Brain microvascular endothelial cell (primary cell): ENCODE measurements around the gene LRRC18.

Source experiments
- DNase-seq: peaks from one replicate; pipeline ENCODE4 v3.0.0-alpha.2; 2020
- H3K27ac ChIP-seq: fragments of 250-450 bp; sonication (Bioruptor Pico); 2 replicates; pipeline ENCODE4 v1.5.1; 2020; ENCODE audit warnings: mild to moderate bottlenecking, moderate library complexity
- H3K27me3 ChIP-seq: fragments of 250-450 bp; sonication (Bioruptor Pico); replicated peaks from 2 replicates; pipeline ENCODE4 v1.5.1; 2020; ENCODE audit warnings: mild to moderate bottlenecking
- H3K36me3 ChIP-seq: fragments of 250-450 bp; sonication (Bioruptor Pico); replicated peaks from 2 replicates; pipeline ENCODE4 v1.5.1; 2020; ENCODE audit warnings: mild to moderate bottlenecking
- H3K4me3 ChIP-seq: 2 replicates; pipeline ENCODE4 v1.5.1; 2011; ENCODE audit warnings: low read depth, mild to moderate bottlenecking, control low read depth, low read length, moderate library complexity
- CTCF ChIP-seq: IDR thresholded peaks from 2 replicates; pipeline ENCODE4 v1.5.1; 2011; ENCODE audit warnings: low read depth, mild to moderate bottlenecking, moderate library complexity, low read length, control low read depth, inconsistent platforms; ENCODE audit errors: missing control alignments
- in situ Hi-C: cut with HindIII; loops from 2 replicates; pipeline ENCODE4 v1.10.0; 2017; ENCODE audit warnings: low sequenced_read_pairs, low pct_ligation_motif_present

LRRC18 gene

GRCh38 chr10:48945441-48946130, 5.9 kb upstream of the LRRC18 start:
- H3K27ac ChIP-seq: no peak overlapping the region
- peaks cover 2% of the 10 kb centered on the region for H3K27me3 ChIP-seq
- TF ChIP-seq CTCF: no peak
- H3K4me3 ChIP-seq: no peak overlapping the region
- DNase-seq: no peak
- no peaks in the 10 kb centered on the region for H3K36me3 ChIP-seq
- in situ Hi-C loops: no loop called here

- H3K36me3 ChIP-seq: no peaks in the 10 kb centered on the region
- TF ChIP-seq CTCF: no peak
- DNase-seq: no peak
- H3K4me3 ChIP-seq: no peak overlapping the region
- H3K27me3 ChIP-seq: peaks cover 2% of the 10 kb centered on the region
- in situ Hi-C loops: no loop called here
- H3K27ac ChIP-seq: no peak overlapping the region
These were observed 4.5 kb upstream of the LRRC18 start for GRCh38 chr10:48944171-48944570.

- TF ChIP-seq CTCF: no peak
- peaks cover 2% of the 10 kb centered on the region for H3K27me3 ChIP-seq
- in situ Hi-C loops: no loop called here
- no peak overlapping the region for H3K4me3 ChIP-seq
- no peaks in the 10 kb centered on the region for H3K36me3 ChIP-seq
- no peak overlapping the region for H3K27ac ChIP-seq
- no peak for DNase-seq
These were observed 3.5 kb upstream of the LRRC18 start for GRCh38 chr10:48943096-48943495.

GRCh38 chr10:48941427-48942075, 1.9 kb upstream of the LRRC18 start:
- Histone ChIP-seq H3K27ac (no peak overlapping the region), H3K27me3 (peaks cover 2% of the 10 kb centered on the region), H3K4me3 (no peak overlapping the region), H3K36me3 (no peaks in the 10 kb centered on the region)
- TF ChIP-seq CTCF: no peak
- in situ Hi-C loops: no loop called here
- no peak for DNase-seq

GRCh38 chr10:48940958-48941357, 1.3 kb upstream of the LRRC18 start:
- peak; percentile 10 for DNase-seq
- in situ Hi-C loops: no loop called here
- no peak overlapping the region for H3K27ac ChIP-seq
- no peak for TF ChIP-seq CTCF
- H3K4me3 ChIP-seq: no peak overlapping the region
- H3K27me3 ChIP-seq: peaks cover 2% of the 10 kb centered on the region
- no peaks in the 10 kb centered on the region for H3K36me3 ChIP-seq
